T-helper 1 cell (primary cell): ENCODE measurements around the gene CYP19A1.
"Not testable (repeated sequence)": the region's sequence is repeated elsewhere in the genome, so short reads cannot be mapped to it uniquely, and the experiment has no call there.

Experiments used
- DNase-seq, 5 donors: peaks; one replicate each; pipeline ENCODE4 v3.0.0-alpha.2; 2012 to 2020

Gene CYP19A1

GRCh38 chr15:51201581-51201980 lies 136.8 kb downstream of the CYP19A1 start:
- no peak for DNase-seq

DNA sequence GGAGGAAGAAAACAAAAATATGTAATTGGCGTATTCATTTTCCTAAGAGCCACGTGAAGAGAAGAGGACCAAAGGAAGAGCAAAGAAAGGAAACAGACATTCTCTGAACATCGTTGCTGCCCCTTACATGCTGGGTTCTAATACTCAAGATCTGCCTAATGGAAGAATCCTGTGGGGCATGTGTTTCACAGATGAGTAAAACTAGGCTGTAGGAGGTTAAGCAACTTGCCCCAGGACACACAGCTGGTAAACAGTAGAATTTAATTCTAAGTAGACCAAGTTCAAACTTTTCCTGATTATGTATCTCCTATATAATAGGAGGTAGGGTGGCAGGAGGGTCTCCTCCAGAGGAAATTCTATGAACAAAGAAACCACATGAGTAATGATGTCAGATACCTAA lies 137.6 kb downstream of the CYP19A1 start:
- DNase-seq = no peak

GRCh38 chr15:51199541-51199940 lies 138.9 kb downstream of the CYP19A1 start:
- DNase-seq = no peak

- no peak for DNase-seq
Measured at GRCh38 chr15:51198701-51199232, 139.6 kb downstream of the CYP19A1 start.

GRCh38 chr15:51195459-51195858 lies 142.9 kb downstream of the CYP19A1 start:
- no peak for DNase-seq

DNA sequence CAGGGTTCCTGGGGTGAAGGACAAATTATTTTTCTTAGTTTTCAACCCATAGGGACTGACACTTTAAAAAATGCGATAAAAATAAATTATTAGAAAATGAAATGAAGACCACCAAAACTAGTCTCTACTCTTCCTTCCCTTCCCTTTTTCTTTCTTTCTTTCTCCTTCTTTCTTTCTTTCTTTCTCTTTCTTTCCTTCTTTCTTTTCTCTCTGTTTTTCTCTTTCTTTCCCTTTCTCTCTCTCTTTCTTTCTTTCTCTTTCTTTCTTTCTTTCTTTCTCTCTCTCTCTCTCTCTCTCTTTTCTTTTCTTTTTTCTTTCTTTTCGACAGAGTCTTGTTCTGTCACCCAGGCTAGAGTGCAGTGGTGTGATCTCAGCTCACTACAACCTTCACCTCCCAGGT lies 144.4 kb downstream of the CYP19A1 start:
- DNase-seq = no peak

DNA sequence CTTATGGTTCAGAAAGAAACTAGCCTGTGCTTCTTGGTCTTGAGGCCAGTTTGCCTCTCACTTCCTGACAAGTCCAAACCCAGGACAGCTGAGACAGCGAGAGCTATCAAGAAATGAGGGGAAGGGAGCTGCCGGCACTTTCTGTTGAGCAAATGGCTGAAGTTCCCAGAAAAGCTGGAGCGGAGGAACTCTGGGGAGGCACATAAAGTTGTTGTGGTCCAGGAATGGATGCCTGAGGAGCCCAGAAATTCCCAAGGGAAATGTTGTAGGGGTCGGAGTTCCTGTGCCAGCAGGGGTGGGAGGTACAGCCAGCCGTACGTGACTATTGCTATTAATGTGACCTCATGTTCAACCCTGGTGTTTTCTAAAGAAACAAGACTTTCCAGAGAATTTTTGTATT lies 144.9 kb downstream of the CYP19A1 start:
- DNase-seq = no peak

GRCh38 chr15:51192521-51193280 lies 145.7 kb downstream of the CYP19A1 start:
- peak; percentile 31 to 62 (median 35) for DNase-seq

- DNase-seq = no peak
Measured at GRCh38 chr15:51191766-51192165, 146.6 kb downstream of the CYP19A1 start.

GRCh38 chr15:51191072-51191670 lies 147.2 kb downstream of the CYP19A1 start:
- no peak for DNase-seq

- no peak for DNase-seq
Measured at GRCh38 chr15:51190424-51191068, 147.8 kb downstream of the CYP19A1 start.

DNA sequence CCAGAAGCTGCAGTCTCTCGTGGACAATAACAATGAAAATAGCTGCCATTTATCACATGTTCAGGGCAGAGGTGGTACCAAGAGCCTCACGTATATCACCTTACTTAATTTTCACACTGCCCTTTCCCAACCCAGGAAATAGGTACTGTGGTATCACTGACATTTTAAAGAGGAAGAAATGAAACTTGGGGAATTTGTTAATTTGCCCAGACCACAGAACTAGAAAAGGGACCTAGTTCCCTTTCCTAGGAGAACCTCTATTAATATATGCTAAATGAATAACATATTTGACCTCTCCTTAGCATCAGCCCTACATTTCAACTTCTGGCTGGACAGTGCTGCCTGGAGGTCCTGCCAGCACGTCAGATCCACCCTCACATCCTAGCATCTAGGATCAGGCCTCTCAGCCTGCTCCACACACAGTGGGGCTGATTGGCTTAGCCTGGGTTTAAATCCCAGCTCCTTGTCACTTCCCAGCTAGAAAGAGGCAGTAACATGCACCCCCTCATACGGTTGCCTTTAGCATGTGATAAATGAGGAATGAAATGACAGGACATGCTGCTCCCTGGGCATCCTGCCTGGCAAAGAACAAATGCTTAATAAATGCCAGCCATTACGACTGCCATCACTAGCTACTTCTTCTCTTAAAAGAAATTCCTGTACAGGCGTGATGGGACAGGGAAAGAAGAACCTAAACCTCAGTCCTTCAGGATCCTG lies 148.6 kb downstream of the CYP19A1 start:
- DNase-seq = no peak

DNA sequence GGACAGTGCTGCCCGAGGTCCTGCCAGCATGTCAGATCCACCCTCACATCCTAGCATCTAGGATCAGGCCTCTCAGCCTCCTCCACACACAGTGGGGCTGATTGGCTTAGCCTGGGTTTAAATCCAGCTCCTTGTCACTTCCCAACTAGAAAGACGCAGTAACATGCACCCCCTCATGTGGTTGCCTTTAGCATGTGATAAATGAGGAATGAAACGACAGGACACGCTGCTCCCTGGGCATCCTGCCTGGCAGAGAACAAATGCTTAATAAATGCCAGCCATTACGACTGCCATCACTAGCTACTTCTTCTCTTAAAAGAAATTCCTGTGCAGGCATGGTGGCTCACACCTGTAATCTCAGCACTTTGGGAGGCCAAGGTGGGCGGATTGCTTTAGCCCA lies 149.6 kb downstream of the CYP19A1 start:
- not testable (repeated sequence) for DNase-seq

GRCh38 chr15:51186891-51187290 lies 151.5 kb downstream of the CYP19A1 start:
- no peak for DNase-seq

- no peak for DNase-seq
Measured at GRCh38 chr15:51186181-51186705, 152.2 kb downstream of the CYP19A1 start.

DNA sequence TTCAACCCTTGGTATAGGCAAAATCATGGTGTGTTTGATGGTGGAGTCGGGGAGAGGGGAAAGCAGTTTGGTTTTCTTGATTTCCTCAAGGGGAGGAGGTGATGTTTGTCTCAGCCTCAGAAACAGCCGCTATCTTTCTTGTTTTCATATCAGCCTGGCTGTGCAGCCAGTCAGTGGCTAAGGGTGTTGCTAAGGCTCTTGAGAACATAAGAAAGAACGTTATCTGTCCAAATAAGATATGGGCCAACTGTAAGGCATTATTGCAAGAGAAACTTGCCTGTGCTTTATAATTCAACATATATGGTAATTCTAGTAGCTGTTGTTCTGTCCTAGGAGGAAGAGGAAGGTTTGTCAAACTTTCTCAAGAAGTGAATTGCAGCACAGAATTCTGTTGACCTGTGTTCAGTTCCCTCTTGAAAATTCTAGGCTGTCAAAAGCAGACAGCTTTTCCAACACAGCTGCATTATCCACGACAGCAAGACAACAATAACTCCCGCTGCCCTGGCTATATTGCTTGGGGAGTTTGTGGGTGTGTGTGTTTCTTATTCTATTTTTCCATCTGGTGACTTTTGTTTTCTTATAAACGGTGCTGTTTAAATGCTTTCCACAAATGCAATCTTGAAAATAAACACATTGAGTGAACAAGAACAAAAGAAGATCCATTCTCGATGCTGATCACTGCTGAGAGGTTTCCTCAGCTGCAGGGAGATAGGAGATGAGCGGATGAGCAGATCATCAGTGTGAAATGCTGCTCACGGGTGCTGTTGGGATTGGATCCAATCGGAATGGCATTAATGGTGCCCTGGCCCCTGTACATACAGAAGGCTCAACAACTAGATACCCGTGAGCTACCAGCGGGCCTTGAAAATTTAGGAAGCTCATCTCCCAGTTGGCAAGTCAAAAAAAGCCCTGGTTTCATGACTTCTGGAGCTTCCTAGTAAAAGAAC lies 152.9 kb downstream of the CYP19A1 start:
- no peak for DNase-seq

- no peak for DNase-seq
Measured at GRCh38 chr15:51184627-51185026, 153.8 kb downstream of the CYP19A1 start.

- no peak for DNase-seq
Measured at GRCh38 chr15:51183076-51183475, 155.3 kb downstream of the CYP19A1 start.

DNA sequence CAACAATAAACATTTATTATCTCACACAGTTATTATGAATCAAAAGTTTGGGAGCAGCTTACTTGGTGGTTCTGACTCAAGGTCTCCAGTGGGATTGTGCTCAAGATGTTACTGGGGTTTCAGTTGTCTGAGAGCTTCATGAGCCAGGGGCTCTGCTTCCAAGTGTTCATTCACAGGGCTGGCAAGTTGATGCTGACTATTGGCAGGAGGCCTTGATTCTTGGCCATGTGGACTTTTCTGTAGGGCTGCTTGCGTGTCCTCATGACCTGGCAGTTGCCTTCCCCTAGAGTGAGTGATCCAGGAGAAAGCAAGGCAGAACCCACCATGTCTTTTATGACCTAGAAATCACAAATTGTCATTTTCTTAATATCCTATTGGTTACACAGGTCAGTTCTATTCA lies 156.5 kb downstream of the CYP19A1 start:
- no peak for DNase-seq

DNA sequence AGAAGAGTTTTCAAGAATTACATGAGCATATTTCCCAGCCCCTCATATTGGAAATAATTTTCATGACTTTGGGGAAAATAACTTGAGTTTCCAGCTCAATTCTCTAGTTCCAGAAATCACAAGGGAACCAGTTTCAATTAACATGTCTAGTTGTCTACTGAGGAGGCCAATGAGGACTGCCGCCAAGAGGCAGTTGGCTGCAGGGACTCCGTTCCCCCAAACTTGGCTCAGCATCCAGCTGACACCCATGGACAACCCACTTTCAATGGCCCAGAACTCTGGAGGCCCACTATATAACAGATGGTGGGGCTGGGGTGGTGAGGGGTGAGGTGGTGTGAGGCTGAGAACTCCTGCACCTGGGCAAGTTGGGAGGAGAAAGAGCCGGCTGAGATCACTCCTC lies 157.2 kb downstream of the CYP19A1 start:
- no peak for DNase-seq

GRCh38 chr15:51180534-51180933 lies 157.9 kb downstream of the CYP19A1 start:
- no peak for DNase-seq

- no peak for DNase-seq
Measured at GRCh38 chr15:51180011-51180410, 158.4 kb downstream of the CYP19A1 start.
